ENCODE measurements around the gene CNTRL.

- TF ChIP-seq CTCF (IDR thresholded peaks at IDR 0.05) (no peak), POLR2A (IDR thresholded peaks at IDR 0.05) (no peak)
Observed at GRCh38 chr9:121199921-121200320, 125.2 kb downstream of the CNTRL start.
